Stimulated activated CD4-positive, alpha-beta T cell treated with anti-CD3 and anti-CD28 coated beads, Interleukin-1b, Interleukin-23, amount 100 ng/mL, for 24 hours (primary cell): ENCODE measurements around the gene MAP3K2.
"Not testable (repeated sequence)": the region's sequence is repeated elsewhere in the genome, so short reads cannot be mapped to it uniquely, and the experiment has no call there.

Experiments used
- DNase-seq, 4 experiments: peaks; one replicate each; pipeline ENCODE4 v3.0.0-alpha.2; 2020; ENCODE audit warnings: low read depth in 4 of 4, low spot score in 1 of 4

The MAP3K2 gene

GRCh38 chr2:127421871-127422558 lies 34.2 kb upstream of the MAP3K2 start:
- no peak for DNase-seq

GRCh38 chr2:127421116-127421800 lies 33.5 kb upstream of the MAP3K2 start:
- DNase-seq: no peak

GRCh38 chr2:127420039-127420864 lies 32.5 kb upstream of the MAP3K2 start:
- DNase-seq: no peak

- no peak for DNase-seq
Observed at GRCh38 chr2:127419448-127420038, 31.8 kb upstream of the MAP3K2 start.

GRCh38 chr2:127419112-127419430 lies 31.3 kb upstream of the MAP3K2 start:
- no peak for DNase-seq

GRCh38 chr2:127418300-127419111 lies 30.7 kb upstream of the MAP3K2 start, which contains the start of gene PROC:
Gene PROC, plus strand, starts transcription at chr2:127418427. Its CDS starts 1,516 bp downstream, at chr2:127419943.
- DNase-seq: no peak

GRCh38 chr2:127417406-127417805 lies 29.6 kb upstream of the MAP3K2 start:
- no peak for DNase-seq

GRCh38 chr2:127416506-127417001 lies 28.8 kb upstream of the MAP3K2 start:
- no peak for DNase-seq

GRCh38 chr2:127415593-127416505 lies 28.1 kb upstream of the MAP3K2 start:
- peak; percentile 47 to 75 (median 60) for DNase-seq

GRCh38 chr2:127414638-127415592 lies 27.1 kb upstream of the MAP3K2 start:
- DNase-seq: no peak

- no peak for DNase-seq
Observed at GRCh38 chr2:127413782-127414637, 26.2 kb upstream of the MAP3K2 start.

GRCh38 chr2:127413200-127413599 lies 25.4 kb upstream of the MAP3K2 start:
- DNase-seq: no peak

GRCh38 chr2:127411653-127412369 lies 24.0 kb upstream of the MAP3K2 start:
- DNase-seq: no peak

- DNase-seq: no peak
Observed at GRCh38 chr2:127410871-127411652, 23.3 kb upstream of the MAP3K2 start.

GRCh38 chr2:127409716-127410115 lies 21.9 kb upstream of the MAP3K2 start:
- not testable (repeated sequence) for DNase-seq

- no peak for DNase-seq
Observed at GRCh38 chr2:127408807-127409099, 21.0 kb upstream of the MAP3K2 start.
